BJ (cell line): ENCODE measurements around the gene BAG5. TPM values are rescaled to one million over a fixed set of nuclear protein-coding genes. Genes with fewer than 3 reads are reported as not detected.

Experiments
- CTCF ChIA-PET: fragments of 350-600 bp; formaldehyde crosslinking; extraction: SDS; loops from one replicate; lab custom pipeline; 2021; ENCODE audit warnings: antibody characterized with exemption, inconsistent platforms; lab: Yijun Ruan, JAX
- POLR2A ChIA-PET: fragments of 300-600 bp; sonication (Branson Sonifier 250); formaldehyde crosslinking; extraction: SDS; loops from one replicate; lab custom pipeline; 2021; ENCODE audit warnings: antibody characterized with exemption; lab: Charles Lee
- DNase-seq: peaks from one replicate; pipeline ENCODE4 v3.0.0-alpha.2; 2011; ENCODE audit warnings: low read depth
- H3K27me3 ChIP-seq: 2 replicates; pipeline ENCODE4 v1.6.0; 2011; ENCODE audit warnings: low read length; ENCODE audit not compliant: control insufficient read depth, insufficient read depth
- H3K36me3 ChIP-seq: 2 replicates; pipeline ENCODE4 v1.5.1; 2011; ENCODE audit warnings: low read length; ENCODE audit not compliant: control insufficient read depth, insufficient read depth
- H3K4me3 ChIP-seq: 2 replicates; pipeline ENCODE4 v1.5.1; 2011; ENCODE audit warnings: low read depth, mild to moderate bottlenecking, control low read depth, low read length
- CTCF ChIP-seq: IDR thresholded peaks from 2 replicates; pipeline ENCODE4 v1.5.1; 2011; ENCODE audit warnings: low read depth, mild to moderate bottlenecking, control low read depth, inconsistent platforms, low read length, moderate library complexity; ENCODE audit not compliant: insufficient read depth
- polyA plus RNA-seq: library from polyadenylated mRNA; depleted of rRNA; stranded (reverse); fragments of >200 nt; gene quantifications from 2 replicates; pipeline ENCODE4 v1.2.3, GENCODE V29; 2011

BAG5 gene
- polyA plus RNA-seq, 1 experiment, result 4.9 TPM

GRCh38 chr14:103535891-103536565, 26.4 kb downstream of the BAG5 start:
- Histone ChIP-seq H3K4me3 (no peak overlapping the region), H3K27me3 (no peaks in the 10 kb centered on the region), H3K36me3 (peaks cover 5% of the 10 kb centered on the region)
- ChIA-PET CTCF (interaction anchor here (1.4 to 3.6 kb wide), 3 partner anchors 11 to 18 kb away, joined by 7 to 17 read pairs (median 7); no protein-coding TSS in a partner anchor), POLR2A (no interaction called here)
- TF ChIP-seq CTCF, result no peak
- no peak for DNase-seq

- POLR2A ChIA-PET, result no interaction called here
- Histone ChIP-seq H3K36me3 (peaks cover 5% of the 10 kb centered on the region), H3K4me3 (no peak overlapping the region), H3K27me3 (no peaks in the 10 kb centered on the region)
- CTCF ChIA-PET, result interaction anchor here (3.6 kb wide), 1 partner anchor 17 kb away, joined by 17 read pairs; no protein-coding TSS in a partner anchor
- no peak for TF ChIP-seq CTCF
- no peak for DNase-seq
Measured at GRCh38 chr14:103535081-103535890, 27.2 kb downstream of the BAG5 start.

- no peak for TF ChIP-seq CTCF
- H3K4me3 ChIP-seq, result no peak overlapping the region
- no peak for DNase-seq
- POLR2A ChIA-PET, result no interaction called here
- CTCF ChIA-PET, result interaction anchor here (3.6 kb wide), 1 partner anchor 16 kb away, joined by 17 read pairs; no protein-coding TSS in a partner anchor
- no peaks in the 10 kb centered on the region for H3K27me3 ChIP-seq
- peaks cover 5% of the 10 kb centered on the region for H3K36me3 ChIP-seq
Measured at GRCh38 chr14:103534576-103535061, 27.8 kb downstream of the BAG5 start.

- ChIA-PET POLR2A (no interaction called here), CTCF (interaction anchor here (0.6 to 3.6 kb wide), 2 partner anchors 16 to 24 kb away, joined by 3 to 17 read pairs; no protein-coding TSS in a partner anchor)
- no peaks in the 10 kb centered on the region for H3K27me3 ChIP-seq
- DNase-seq, result no peak
- H3K4me3 ChIP-seq, result no peak overlapping the region
- TF ChIP-seq CTCF, result no peak
- peaks cover 5% of the 10 kb centered on the region for H3K36me3 ChIP-seq
Measured at GRCh38 chr14:103533999-103534575, 28.4 kb downstream of the BAG5 start.
